SH-SY5Y (cell line): ENCODE measurements around the gene KCNE3.

Experiments
- GATA2 ChIP-seq: IDR thresholded peaks from 2 replicates; pipeline ENCODE4 v1.6.1; 2011; ENCODE audit warnings: mild to moderate bottlenecking, low read depth, low read length
- GATA3 ChIP-seq: IDR thresholded peaks from 2 replicates; pipeline ENCODE4 v1.6.1; 2011; ENCODE audit warnings: low read depth, mild to moderate bottlenecking, low read length, moderate library complexity

DNA sequence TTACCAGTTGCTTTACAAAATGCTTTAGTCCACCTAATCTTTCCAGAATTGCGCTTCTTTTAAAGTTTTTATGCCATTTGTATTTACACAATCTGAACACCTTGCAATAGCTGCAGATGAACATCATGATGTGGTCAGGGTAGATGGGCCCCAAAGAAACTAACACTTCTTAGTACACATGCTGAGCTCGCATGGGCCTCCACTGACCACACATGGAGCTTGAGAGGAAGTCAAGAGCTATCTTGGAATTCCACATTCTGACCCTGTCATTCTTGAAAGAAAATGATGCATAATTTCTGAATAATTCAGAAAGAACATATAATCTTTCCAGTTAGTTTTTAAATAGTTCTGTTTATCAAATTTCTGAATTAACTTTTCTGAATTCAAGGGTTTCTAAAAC, 18.5 kb upstream of the KCNE3 start:
- TF ChIP-seq GATA3 (no peak), GATA2 (no peak)
